Activated CD4-positive, alpha-beta T cell treated with anti-CD3 and anti-CD28 coated beads, Interleukin-10, Interleukin-2, amounts not matched to agents 100 ng/mL and 50 ng/mL, durations not matched to agents 16 hours and 8 hours (primary cell): ENCODE results near the gene MPPED1.

Experiments
- DNase-seq: peaks from one replicate; pipeline ENCODE4 v3.0.0-alpha.2; 2020

Gene MPPED1

GRCh38 chr22:43479301-43479950, 67.6 kb downstream of the MPPED1 start:
- no peak for DNase-seq

DNA sequence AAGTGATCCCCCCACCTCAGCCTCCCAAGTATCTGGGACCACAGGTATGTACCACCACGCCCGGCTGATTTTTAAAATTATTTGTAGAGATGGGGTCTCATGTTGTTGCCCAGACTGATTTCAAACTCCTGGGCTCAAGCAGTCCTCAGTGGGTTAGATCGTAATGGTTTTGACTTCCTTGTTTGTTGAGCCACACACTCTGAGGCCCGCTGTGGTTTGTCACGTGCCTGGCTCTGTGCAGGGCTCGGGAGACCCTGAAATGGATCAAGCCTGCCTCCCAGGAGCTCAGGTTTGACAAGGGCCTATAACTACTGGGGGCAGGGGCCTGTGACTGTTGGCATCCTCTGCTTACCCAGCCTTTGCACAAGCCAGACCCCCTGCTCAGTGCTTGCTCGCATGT, 68.1 kb downstream of the MPPED1 start:
- no peak for DNase-seq

DNA sequence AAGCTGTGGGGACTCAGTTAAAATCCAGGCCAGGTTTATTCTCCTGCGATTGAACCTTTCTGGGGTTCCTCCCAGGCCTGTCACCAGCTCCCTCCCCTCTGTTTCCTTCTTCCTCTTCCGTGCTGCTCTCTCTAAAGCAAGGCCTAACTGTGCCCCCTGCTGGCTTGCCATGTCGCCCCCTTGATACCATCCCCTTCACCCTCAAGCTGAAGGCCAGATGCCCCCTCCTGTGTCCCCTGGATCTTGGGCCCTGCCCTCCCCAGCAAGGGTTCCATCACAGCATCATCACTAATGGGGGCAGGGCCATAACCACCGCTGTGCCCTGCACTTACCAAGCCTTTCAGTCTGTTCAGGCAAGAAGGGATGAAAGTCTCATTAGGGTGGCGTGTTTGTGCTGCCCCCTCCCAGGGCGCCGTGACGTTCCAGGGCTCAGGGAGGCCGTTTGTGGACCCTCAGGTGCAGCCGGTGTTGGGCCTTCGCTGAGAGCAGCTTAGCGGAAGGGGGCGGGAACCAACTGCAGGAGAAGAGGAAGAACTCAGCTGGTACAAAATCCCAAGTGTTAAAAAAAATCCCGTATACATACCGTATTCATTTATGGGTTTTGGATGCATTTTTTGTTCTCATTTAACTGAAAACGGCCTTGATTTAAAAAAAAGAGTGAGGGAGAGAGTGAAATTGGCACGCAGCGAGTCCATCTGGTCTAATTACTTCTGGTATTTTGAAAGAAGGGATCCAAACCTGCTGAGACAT, 69.9 kb downstream of the MPPED1 start:
- DNase-seq, result peak; percentile 23

DNA sequence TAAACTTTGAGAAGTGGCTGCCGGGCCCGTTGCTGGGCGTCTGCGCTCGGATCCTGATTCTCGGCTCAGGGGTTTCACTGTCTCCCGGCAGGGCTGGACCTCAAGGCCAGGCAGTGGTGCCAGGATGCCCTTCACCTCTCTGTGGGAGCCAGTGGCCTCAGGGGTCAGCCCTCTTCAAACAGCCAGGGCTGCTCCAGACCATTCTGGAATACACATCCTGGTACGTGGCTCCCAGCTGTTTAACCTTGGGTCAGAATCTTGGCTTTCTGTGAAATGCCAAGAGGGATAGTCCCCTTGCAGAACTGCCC, 70.5 kb downstream of the MPPED1 start:
- DNase-seq, result no peak

- DNase-seq, result no peak
These were observed 71.5 kb downstream of the MPPED1 start for GRCh38 chr22:43483266-43483665.

GRCh38 chr22:43483669-43484068, 71.9 kb downstream of the MPPED1 start:
- no peak for DNase-seq

DNA sequence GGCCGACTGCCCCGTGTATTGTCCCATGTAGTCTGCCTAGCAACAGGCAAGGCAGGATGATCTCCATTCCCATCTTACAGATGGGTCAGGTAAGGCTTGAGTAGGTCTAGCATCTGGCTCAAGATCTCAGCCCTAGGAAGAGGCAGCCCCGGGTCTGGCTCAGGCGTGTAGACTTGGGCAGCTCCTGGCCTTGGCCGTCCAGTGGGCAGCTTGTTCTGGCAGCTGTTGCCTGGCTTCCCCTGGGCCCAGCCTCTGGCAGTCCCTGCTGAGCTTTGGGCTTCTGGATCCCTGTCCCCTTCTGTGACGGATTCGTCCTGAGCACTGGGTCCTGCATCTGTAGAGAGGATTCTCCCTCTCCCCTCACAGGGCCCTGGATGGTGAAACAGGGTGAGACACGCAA, 72.4 kb downstream of the MPPED1 start:
- DNase-seq, result no peak

DNA sequence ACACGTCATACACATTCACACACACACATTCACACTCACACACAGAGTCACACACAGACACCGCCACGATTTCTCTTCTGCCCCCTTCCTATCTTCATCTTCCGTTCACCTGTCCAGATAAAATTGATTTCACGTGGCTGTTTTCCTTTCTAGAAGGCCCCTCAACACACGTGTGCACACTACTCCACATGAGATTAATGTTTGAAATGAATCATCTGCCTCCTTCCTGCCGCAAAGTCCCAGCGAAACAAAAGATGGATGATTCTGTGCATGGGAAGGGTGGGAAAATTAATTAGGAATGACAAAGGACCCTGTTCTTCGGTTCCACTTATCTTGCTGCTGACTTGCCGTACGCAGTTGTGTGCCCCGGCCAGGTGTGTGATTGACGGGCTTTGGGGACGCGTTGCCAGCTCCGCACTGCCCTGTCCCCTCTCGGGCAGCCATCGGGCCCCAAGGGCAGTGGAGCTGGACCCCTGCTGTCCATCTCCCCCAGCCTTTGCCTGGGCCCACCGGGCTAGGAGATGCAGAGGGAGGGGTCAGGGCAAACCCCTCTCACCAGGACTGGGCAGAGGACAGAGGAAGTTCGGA, 73.8 kb downstream of the MPPED1 start:
- DNase-seq, result no peak

GRCh38 chr22:43487311-43488030, 75.7 kb downstream of the MPPED1 start:
- no peak for DNase-seq

DNA sequence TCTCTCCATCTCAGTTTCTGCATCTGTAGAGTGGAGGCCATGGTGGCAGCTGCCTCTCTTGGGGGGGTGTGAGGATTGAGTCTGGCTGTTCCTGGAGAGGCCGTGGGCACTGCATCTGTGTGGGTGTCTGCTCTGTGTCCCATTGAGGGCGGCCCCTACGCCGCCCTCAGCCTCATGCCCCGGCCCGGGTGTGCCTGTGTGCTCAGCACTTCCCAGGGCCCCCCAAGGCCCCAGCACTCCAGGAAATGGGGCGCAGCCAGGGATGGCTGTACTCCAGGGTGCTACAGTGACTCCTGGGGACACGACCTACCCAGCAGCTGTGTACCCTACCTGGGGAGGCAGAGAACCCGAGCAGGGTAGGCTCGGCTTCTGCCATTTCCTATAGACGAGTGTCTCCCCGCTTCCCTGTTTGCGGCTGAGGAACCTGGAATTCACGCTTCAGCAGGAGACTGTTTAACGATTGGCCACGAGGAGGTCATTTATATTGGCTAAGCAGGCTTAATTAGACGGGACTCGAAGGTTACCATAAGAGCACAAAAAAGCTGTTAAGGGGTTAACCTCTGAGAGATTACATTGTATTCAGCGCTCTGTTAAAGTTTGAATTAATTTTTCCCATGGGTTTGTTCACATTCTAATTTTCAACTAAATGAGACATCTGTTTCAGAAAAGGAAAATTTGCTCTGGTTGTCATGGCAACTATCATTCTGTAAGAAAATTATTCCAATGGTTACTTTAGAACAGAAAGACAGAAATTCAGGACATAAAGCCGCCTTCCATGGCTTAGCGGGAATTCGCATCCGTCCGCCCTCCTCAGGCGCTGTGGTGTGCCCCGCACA, 76.4 kb downstream of the MPPED1 start:
- no peak for DNase-seq

- no peak for DNase-seq
These were observed 77.1 kb downstream of the MPPED1 start for GRCh38 chr22:43488937-43489336.

DNA sequence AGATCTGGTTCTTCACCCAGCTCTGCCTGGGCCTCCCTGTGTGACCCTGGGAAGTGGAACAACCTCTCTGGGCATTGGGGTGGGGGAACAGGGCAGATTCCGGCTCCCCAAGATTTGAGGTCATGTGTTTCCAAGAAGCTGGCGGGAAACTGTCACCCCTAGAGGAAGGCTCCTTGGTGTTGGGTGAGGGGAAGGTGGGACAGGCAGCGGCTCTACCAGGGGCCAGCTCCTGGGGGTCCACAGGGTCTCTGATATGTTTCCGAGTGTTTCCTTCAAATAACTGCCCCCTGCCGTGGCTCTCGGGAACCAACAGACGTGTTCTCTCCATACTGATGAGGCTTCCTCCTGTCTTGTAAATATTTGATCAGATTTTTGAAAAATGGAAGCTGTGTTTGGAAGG, 78.5 kb downstream of the MPPED1 start:
- no peak for DNase-seq

GRCh38 chr22:43491177-43491576, 79.4 kb downstream of the MPPED1 start:
- DNase-seq, result no peak

GRCh38 chr22:43491737-43492136, 79.9 kb downstream of the MPPED1 start:
- DNase-seq, result no peak

DNA sequence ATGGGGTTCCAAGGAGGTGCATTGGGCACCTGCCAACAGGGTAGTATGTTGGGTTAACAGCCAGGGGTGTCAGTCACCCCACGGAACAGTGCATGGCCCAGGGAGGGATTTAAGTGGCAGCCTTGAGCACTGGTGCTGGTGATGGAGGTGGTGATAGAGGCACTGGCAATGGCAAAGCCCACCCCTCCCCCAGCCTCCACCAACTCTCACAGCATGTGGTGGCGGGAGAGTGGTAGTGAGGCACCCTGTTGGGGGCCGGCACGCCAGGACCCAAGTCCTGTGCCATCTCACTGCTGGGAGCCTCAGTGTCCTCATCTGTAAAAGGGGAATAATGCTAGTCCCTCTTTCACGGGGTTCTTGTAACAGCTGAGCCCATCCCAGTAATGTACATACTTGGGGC, 81.5 kb downstream of the MPPED1 start:
- DNase-seq, result no peak

GRCh38 chr22:43497956-43498855, 86.4 kb downstream of the MPPED1 start:
- no peak for DNase-seq

- DNase-seq, result no peak
These were observed 87.0 kb downstream of the MPPED1 start for GRCh38 chr22:43498856-43499253.

DNA sequence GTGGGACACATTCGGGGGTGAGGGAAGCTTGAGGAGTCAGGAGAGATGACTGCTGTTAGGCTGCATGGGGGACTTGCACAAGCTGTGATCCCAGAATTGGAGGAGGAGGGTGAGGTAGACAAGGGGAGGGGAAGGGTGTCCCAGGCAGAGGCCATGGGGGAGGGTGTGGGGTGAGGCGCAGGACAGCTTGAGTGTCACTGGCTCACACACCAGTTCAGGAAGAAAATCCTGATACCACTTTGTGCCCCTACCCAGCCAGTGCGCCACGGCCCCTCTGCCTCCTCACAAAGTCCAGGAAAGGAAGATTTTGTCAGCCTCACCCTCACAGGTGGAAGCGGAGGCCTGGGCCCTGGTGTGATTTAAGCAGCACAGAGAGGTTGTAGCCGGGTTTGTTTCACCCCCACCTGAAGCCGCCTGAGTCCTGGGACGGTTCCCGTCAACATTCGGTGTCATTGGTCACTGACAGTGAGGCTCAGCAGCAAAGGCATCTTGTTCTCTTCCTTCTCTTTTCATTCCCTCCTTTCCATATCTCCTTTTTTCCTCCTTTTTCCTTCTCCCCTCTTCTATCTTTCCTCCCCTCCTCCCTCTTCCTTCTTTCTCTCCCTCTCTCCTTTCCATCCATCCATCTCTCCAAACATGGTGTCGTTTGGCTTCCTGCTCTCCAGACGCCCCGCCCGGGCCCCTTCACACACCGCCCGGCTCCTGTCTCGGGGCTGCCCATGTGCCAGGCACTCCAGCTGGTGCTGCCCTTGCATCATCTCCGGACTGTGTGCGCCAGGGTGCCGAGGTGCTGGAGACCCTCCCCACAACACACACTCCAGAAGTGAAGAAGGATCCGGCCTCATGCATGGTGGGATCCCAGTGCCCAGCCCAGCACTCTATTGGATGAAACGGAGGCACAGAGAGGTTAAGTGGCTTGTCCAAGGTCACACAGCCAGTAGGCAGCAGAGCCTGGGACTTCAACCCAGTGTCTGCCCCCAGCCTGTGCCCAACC, 89.3 kb downstream of the MPPED1 start:
- DNase-seq, result no peak

DNA sequence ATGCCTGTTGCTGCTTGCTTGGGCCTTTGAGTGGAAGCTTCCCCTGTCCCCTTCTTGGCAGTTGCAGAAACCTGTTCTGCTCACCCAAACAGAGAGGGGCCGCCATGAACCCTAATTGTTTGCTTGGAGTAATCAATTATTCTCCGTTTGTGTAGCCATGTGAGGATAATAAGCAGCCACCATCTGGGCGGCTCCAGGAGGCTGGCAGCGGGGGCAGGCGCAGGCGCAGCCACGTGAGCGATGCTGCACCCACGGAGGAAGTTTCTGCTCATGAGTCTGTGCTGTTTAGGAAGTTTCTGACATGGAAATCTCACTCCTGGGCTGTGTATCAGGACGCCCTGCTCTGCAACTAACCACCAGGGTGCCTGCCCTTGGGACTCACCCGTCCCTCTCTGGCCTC, 90.1 kb downstream of the MPPED1 start:
- no peak for DNase-seq

DNA sequence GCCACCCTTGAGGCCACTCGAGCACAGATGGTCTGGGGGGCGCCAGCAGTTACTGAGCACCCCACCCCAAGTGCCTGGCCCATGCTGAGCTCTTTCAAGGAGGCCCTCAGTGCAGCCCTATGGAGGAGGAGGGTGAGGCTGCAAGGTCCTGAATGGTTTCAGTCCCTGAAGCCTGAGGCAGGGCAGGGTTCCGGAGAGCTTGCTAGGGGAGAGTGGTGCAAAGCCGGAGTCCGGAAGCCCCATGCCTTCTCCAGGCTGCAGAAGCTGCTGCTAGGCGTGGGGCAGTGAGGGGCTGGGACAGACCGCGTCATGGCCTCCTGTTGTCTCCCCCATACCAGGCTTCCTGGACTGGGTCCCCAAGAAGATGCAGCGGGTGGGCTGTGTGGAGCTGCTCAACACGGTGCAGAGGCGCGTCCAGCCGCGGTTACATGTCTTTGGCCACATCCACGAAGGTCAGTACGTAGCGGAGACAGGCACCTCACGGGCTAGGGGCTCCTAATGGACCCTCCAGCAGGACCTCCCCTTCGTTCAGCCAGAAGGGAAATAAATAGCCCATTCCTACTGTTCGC, 90.6 kb downstream of the MPPED1 start:
- DNase-seq, result no peak
